PC-3 (cell line): ENCODE results near the gene BBS2.

Experiments used
- CTCF ChIP-seq: fragments of 300-600 bp; sonication (generic); conservative IDR thresholded peaks from 2 replicates; pipeline ENCODE4 v1.5.1; 2017; ENCODE audit warnings: antibody characterized with exemption, low read depth, mild to moderate bottlenecking, low read length
- EZH2phosphoT487 ChIP-seq: fragments of 300-600 bp; sonication (generic); IDR thresholded peaks from 2 replicates; pipeline ENCODE4 v1.6.1; 2018; ENCODE audit warnings: mild to moderate bottlenecking, antibody characterized with exemption, low read length, borderline replicate concordance

- TF ChIP-seq CTCF (no peak), EZH2phosphoT487 (no peak)
Measured at GRCh38 chr16:56462064-56462796, 57.6 kb downstream of the BBS2 start.
